ENCODE data around the gene NAP1L1. TPM values are rescaled to one million over a fixed set of nuclear protein-coding genes. Genes with fewer than 3 reads are reported as not detected.

The NAP1L1 gene
- total RNA-seq, 1 experiment from 2014 or later, result 837 TPM

Other genes with a start within 250 kb of the NAP1L1 start
- 3.4 and 4.9 TPM in 2 replicates for gene PHLDA1, start 52.9 kb downstream of the NAP1L1 start, total RNA-seq (2021)

All from A673 (cell line).